ENCODE measurements around the gene ADAMTS3.

DNA sequence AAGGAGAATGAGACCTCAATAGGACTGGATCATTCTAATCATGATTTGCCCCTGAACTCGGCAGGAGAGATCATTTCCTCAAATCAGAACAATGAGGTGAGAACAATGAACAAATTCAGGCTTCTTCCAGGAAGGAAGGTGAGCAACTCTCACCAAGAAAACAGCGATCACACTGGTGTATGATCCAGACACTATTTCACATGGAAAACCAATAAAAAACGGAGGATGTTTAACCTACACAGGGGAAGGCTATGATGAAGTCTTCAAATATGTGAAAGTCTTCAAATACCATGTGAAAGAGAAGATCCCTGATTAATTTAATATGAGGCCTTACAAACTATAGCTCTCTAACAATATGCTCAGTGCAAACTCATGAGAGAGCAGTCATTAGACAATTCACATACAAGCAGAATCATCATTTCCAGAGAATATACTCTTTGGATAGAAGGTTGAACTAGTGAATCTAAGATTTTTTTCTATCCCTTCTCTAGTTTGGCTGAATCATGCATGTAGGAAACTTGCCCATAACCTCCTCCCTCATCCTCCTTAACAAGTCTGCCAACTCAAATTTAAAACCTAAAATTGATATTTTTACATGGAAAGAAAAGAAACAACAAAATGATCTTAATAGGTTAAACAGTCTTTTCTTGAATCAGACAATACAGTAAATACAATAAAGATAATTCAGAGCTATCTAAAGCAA lies 122.5 kb downstream of the ADAMTS3 start:
- TF ChIP-seq, protein P1, sequence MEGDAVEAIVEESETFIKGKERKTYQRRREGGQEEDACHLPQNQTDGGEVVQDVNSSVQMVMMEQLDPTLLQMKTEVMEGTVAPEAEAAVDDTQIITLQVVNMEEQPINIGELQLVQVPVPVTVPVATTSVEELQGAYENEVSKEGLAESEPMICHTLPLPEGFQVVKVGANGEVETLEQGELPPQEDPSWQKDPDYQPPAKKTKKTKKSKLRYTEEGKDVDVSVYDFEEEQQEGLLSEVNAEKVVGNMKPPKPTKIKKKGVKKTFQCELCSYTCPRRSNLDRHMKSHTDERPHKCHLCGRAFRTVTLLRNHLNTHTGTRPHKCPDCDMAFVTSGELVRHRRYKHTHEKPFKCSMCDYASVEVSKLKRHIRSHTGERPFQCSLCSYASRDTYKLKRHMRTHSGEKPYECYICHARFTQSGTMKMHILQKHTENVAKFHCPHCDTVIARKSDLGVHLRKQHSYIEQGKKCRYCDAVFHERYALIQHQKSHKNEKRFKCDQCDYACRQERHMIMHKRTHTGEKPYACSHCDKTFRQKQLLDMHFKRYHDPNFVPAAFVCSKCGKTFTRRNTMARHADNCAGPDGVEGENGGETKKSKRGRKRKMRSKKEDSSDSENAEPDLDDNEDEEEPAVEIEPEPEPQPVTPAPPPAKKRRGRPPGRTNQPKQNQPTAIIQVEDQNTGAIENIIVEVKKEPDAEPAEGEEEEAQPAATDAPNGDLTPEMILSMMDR (IDR thresholded peaks at IDR 0.05; ENCODE audit: extremely low read depth in 1 of 2, insufficient read depth in 1 of 2, low read depth in 1 of 2, low read length in 2 of 2), result no peak
- TF ChIP-seq POLR2AphosphoS5 (IDR thresholded peaks at IDR 0.05; ENCODE audit: insufficient read depth, low read depth, low read length) (no peak), EZH2 (IDR thresholded peaks at IDR 0.05; ENCODE audit: borderline replicate concordance, low read depth, low read length, severe bottlenecking) (no peak), POLR2A (IDR thresholded peaks at IDR 0.05; ENCODE audit: low read depth, low read length) (no peak), GATA2 (IDR thresholded peaks at IDR 0.05; ENCODE audit: insufficient read depth, insufficient read length, low read depth, low read length) (no peak), MYC (IDR thresholded peaks at IDR 0.05; ENCODE audit: low read depth, low read length) (no peak)
- TF ChIP-seq, protein P2, sequence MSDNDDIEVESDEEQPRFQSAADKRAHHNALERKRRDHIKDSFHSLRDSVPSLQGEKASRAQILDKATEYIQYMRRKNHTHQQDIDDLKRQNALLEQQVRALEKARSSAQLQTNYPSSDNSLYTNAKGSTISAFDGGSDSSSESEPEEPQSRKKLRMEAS (IDR thresholded peaks at IDR 0.05; ENCODE audit: insufficient read depth, insufficient read length), result no peak
